ENCODE measurements around the gene PRKCE. TPM values are rescaled to one million over a fixed set of nuclear protein-coding genes. Genes with fewer than 3 reads are reported as not detected.

The PRKCE gene
- total RNA-seq, 2 experiments from 2014 or later, result 12.5 to 13.6 TPM

GRCh38 chr2:45818591-45818990, 167.1 kb downstream of the PRKCE start:
- intact Hi-C loops (cut with micrococcal nuclease), result no loop called here
- Mint-ChIP-seq H3K9me3 (no peaks in the 10 kb centered on the region), H3K4me1 (ENCODE audit: low read depth) (peaks cover 2% of the 10 kb centered on the region), H3K27ac (no peak overlapping the region), H3K27me3 (no peaks in the 10 kb centered on the region), H3K4me3 (no peak overlapping the region), H3K36me3 (no peaks in the 10 kb centered on the region)
- DNase-seq, result no peak
- POLR2A ChIA-PET, result no interaction called here
- CTCF ChIA-PET, result no interaction called here

GRCh38 chr2:45820048-45820447, 168.6 kb downstream of the PRKCE start:
- no peak overlapping the region for H3K4me3 Mint-ChIP-seq
- ChIA-PET POLR2A (no interaction called here), CTCF (no interaction called here)
- DNase-seq, result no peak
- H3K27ac Mint-ChIP-seq, result no peak overlapping the region
- H3K4me1 Mint-ChIP-seq (ENCODE audit: low read depth), result peaks cover 2% of the 10 kb centered on the region
- H3K36me3 Mint-ChIP-seq, result no peaks in the 10 kb centered on the region
- intact Hi-C loops (cut with micrococcal nuclease), result no loop called here
- H3K27me3 Mint-ChIP-seq, result no peaks in the 10 kb centered on the region
- H3K9me3 Mint-ChIP-seq, result no peaks in the 10 kb centered on the region

- Mint-ChIP-seq H3K36me3 (no peaks in the 10 kb centered on the region), H3K27ac (no peak overlapping the region), H3K4me3 (no peak overlapping the region), H3K4me1 (ENCODE audit: low read depth) (peaks cover 2% of the 10 kb centered on the region), H3K9me3 (no peaks in the 10 kb centered on the region), H3K27me3 (no peaks in the 10 kb centered on the region)
- DNase-seq, result no peak
- POLR2A ChIA-PET, result no interaction called here
- CTCF ChIA-PET, result interaction anchor here (0.8 kb wide), 1 partner anchor 43 kb away, joined by 3 read pairs; no protein-coding TSS in a partner anchor
- intact Hi-C loops (cut with micrococcal nuclease), result no loop called here
These were observed 170.2 kb downstream of the PRKCE start for GRCh38 chr2:45821558-45822271.

GRCh38 chr2:45822272-45822630, 170.8 kb downstream of the PRKCE start:
- no peaks in the 10 kb centered on the region for H3K36me3 Mint-ChIP-seq
- intact Hi-C loops (cut with micrococcal nuclease), result no loop called here
- no peaks in the 10 kb centered on the region for H3K9me3 Mint-ChIP-seq
- DNase-seq, result no peak
- no peak overlapping the region for H3K4me3 Mint-ChIP-seq
- no peak overlapping the region for H3K27ac Mint-ChIP-seq
- H3K4me1 Mint-ChIP-seq (ENCODE audit: low read depth), result peaks cover 2% of the 10 kb centered on the region
- ChIA-PET POLR2A (no interaction called here), CTCF (interaction anchor here (0.8 kb wide), 1 partner anchor 44 kb away, joined by 3 read pairs; no protein-coding TSS in a partner anchor)
- no peaks in the 10 kb centered on the region for H3K27me3 Mint-ChIP-seq

- ChIA-PET CTCF (interaction anchor here (0.6 kb wide), 1 partner anchor 141 kb away, joined by 3 read pairs; no protein-coding TSS in a partner anchor), POLR2A (no interaction called here)
- intact Hi-C loops (cut with micrococcal nuclease), result no loop called here
- DNase-seq, result no peak
- H3K27me3 Mint-ChIP-seq, result no peaks in the 10 kb centered on the region
- H3K9me3 Mint-ChIP-seq, result no peaks in the 10 kb centered on the region
- H3K4me3 Mint-ChIP-seq, result no peak overlapping the region
- H3K36me3 Mint-ChIP-seq, result no peaks in the 10 kb centered on the region
- H3K27ac Mint-ChIP-seq, result no peak overlapping the region
- peaks cover 2% of the 10 kb centered on the region for H3K4me1 Mint-ChIP-seq (ENCODE audit: low read depth)
These were observed 172.3 kb downstream of the PRKCE start for GRCh38 chr2:45823723-45824206.

- intact Hi-C loops (cut with micrococcal nuclease), result no loop called here
These were observed 173.7 kb downstream of the PRKCE start for GRCh38 chr2:45825001-45825651.

GRCh38 chr2:45826460-45826859, 175.0 kb downstream of the PRKCE start:
- no peaks in the 10 kb centered on the region for H3K4me1 Mint-ChIP-seq (ENCODE audit: low read depth)
- no peak overlapping the region for H3K4me3 Mint-ChIP-seq
- intact Hi-C loops (cut with micrococcal nuclease), result no loop called here
- H3K27ac Mint-ChIP-seq, result no peak overlapping the region
- peaks cover 8% of the 10 kb centered on the region for H3K36me3 Mint-ChIP-seq
- ChIA-PET CTCF (no interaction called here), POLR2A (no interaction called here)
- DNase-seq, result no peak
- peaks cover 21% of the 10 kb centered on the region for H3K9me3 Mint-ChIP-seq
- no peaks in the 10 kb centered on the region for H3K27me3 Mint-ChIP-seq

More at GRCh38 chr2:45825001-45825651, 173.7 kb downstream of the PRKCE start:
- Mint-ChIP-seq H3K9me3 (peaks cover 7% of the 10 kb centered on the region), H3K4me1 (ENCODE audit: low read depth) (peaks cover under 1% of the 10 kb centered on the region), H3K27ac (no peak overlapping the region), H3K27me3 (no peaks in the 10 kb centered on the region), H3K36me3 (no peaks in the 10 kb centered on the region), H3K4me3 (no peak overlapping the region)
- no peak for DNase-seq
- ChIA-PET POLR2A (no interaction called here), CTCF (no interaction called here)

GRCh38 chr2:45826884-45827635, 175.6 kb downstream of the PRKCE start:
- no peaks in the 10 kb centered on the region for H3K4me1 Mint-ChIP-seq (ENCODE audit: low read depth)
- no peak overlapping the region for H3K27ac Mint-ChIP-seq
- H3K9me3 Mint-ChIP-seq, result peaks cover 21% of the 10 kb centered on the region
- ChIA-PET POLR2A (no interaction called here), CTCF (no interaction called here)
- H3K36me3 Mint-ChIP-seq, result peaks cover 8% of the 10 kb centered on the region
- no peak overlapping the region for H3K4me3 Mint-ChIP-seq
- no peaks in the 10 kb centered on the region for H3K27me3 Mint-ChIP-seq
- intact Hi-C loops (cut with micrococcal nuclease), result no loop called here
- DNase-seq, result no peak

- ChIA-PET CTCF (no interaction called here), POLR2A (no interaction called here)
- peaks cover 21% of the 10 kb centered on the region for H3K9me3 Mint-ChIP-seq
- intact Hi-C loops (cut with micrococcal nuclease), result no loop called here
- H3K27ac Mint-ChIP-seq, result no peak overlapping the region
- no peaks in the 10 kb centered on the region for H3K27me3 Mint-ChIP-seq
- no peak for DNase-seq
- peaks cover 10% of the 10 kb centered on the region for H3K36me3 Mint-ChIP-seq
- H3K4me3 Mint-ChIP-seq, result no peak overlapping the region
- peaks cover 2% of the 10 kb centered on the region for H3K4me1 Mint-ChIP-seq (ENCODE audit: low read depth)
These were observed 178.8 kb downstream of the PRKCE start for GRCh38 chr2:45830322-45830721.

GRCh38 chr2:45833301-45833967, 182.0 kb downstream of the PRKCE start:
- peaks cover 21% of the 10 kb centered on the region for H3K9me3 Mint-ChIP-seq
- no peaks in the 10 kb centered on the region for H3K27me3 Mint-ChIP-seq
- intact Hi-C loops (cut with micrococcal nuclease), result no loop called here
- POLR2A ChIA-PET, result no interaction called here
- H3K4me3 Mint-ChIP-seq, result no peak overlapping the region
- CTCF ChIA-PET, result no interaction called here
- no peak overlapping the region for H3K27ac Mint-ChIP-seq
- H3K4me1 Mint-ChIP-seq (ENCODE audit: low read depth), result peaks cover 2% of the 10 kb centered on the region
- H3K36me3 Mint-ChIP-seq, result peaks cover 10% of the 10 kb centered on the region
- no peak for DNase-seq

- ChIA-PET CTCF (no interaction called here), POLR2A (no interaction called here)
- Mint-ChIP-seq H3K36me3 (peaks cover 10% of the 10 kb centered on the region), H3K27me3 (no peaks in the 10 kb centered on the region), H3K27ac (no peak overlapping the region), H3K9me3 (peaks cover 21% of the 10 kb centered on the region), H3K4me3 (no peak overlapping the region), H3K4me1 (ENCODE audit: low read depth) (peaks cover 2% of the 10 kb centered on the region)
- DNase-seq, result no peak
- intact Hi-C loops (cut with micrococcal nuclease), result no loop called here
These were observed 182.5 kb downstream of the PRKCE start for GRCh38 chr2:45833968-45834344.

- intact Hi-C loops (cut with micrococcal nuclease), result no loop called here
- DNase-seq, result no peak
- peaks cover 18% of the 10 kb centered on the region for H3K9me3 Mint-ChIP-seq
- no peak overlapping the region for H3K4me3 Mint-ChIP-seq
- peaks cover 2% of the 10 kb centered on the region for H3K4me1 Mint-ChIP-seq (ENCODE audit: low read depth)
- ChIA-PET CTCF (no interaction called here), POLR2A (no interaction called here)
- no peaks in the 10 kb centered on the region for H3K27me3 Mint-ChIP-seq
- H3K36me3 Mint-ChIP-seq, result peaks cover 10% of the 10 kb centered on the region
- H3K27ac Mint-ChIP-seq, result no peak overlapping the region
These were observed 182.9 kb downstream of the PRKCE start for GRCh38 chr2:45834372-45834771.

Data from activated CD4-positive, alpha-beta memory T cell treated with anti-CD3 and anti-CD28 coated beads for 36 hours (primary cell).